SJSA1 (cell line): ENCODE data around the gene PZP. TPM values are rescaled to one million over a fixed set of nuclear protein-coding genes. Genes with fewer than 3 reads are reported as not detected.
"Not testable (repeated sequence)": the region's sequence is repeated elsewhere in the genome, so short reads cannot be mapped to it uniquely, and the experiment has no call there.

Experiments used
- DNase-seq, 2 experiments: peaks; one replicate each; pipeline ENCODE4 v3.0.0-alpha.2; 2015 to 2020; ENCODE audit warnings: low spot score in 2 of 2, low read depth in 1 of 2
- H3K27ac ChIP-seq: fragments of 250-450 bp; sonication (Bioruptor Pico); 2 replicates; pipeline ENCODE4 v1.5.1; 2020; ENCODE audit warnings: mild to moderate bottlenecking, moderate library complexity
- H3K27me3 ChIP-seq: fragments of 250-450 bp; sonication (Bioruptor Pico); replicated peaks from 2 replicates; pipeline ENCODE4 v1.5.1; 2020; ENCODE audit warnings: mild to moderate bottlenecking, moderate library complexity
- H3K36me3 ChIP-seq: fragments of 250-450 bp; sonication (Bioruptor Pico); 2 replicates; pipeline ENCODE4 v1.5.1; 2020; ENCODE audit warnings: mild to moderate bottlenecking
- H3K4me1 ChIP-seq: fragments of 250-450 bp; sonication (Bioruptor Pico); replicated peaks from 2 replicates; pipeline ENCODE4 v1.6.1; 2021; ENCODE audit warnings: mild to moderate bottlenecking
- H3K4me3 ChIP-seq: fragments of 250-450 bp; sonication (Bioruptor Pico); 2 replicates; pipeline ENCODE4 v1.5.1; 2020; ENCODE audit warnings: mild to moderate bottlenecking
- H3K9me3 ChIP-seq: fragments of 250-450 bp; sonication (Bioruptor Pico); replicated peaks from 2 replicates; pipeline ENCODE4 v1.5.1; 2020; ENCODE audit warnings: mild to moderate bottlenecking
- total RNA-seq: library from RNA; depleted of rRNA; stranded (reverse); fragments of >200 nt; shearing (Covaris generic); gene quantifications from 2 replicates; pipeline ENCODE4 v1.2.3, GENCODE V29; 2014; rRNA removed

Gene PZP
- total RNA-seq: not detected in 2 replicates

DNA sequence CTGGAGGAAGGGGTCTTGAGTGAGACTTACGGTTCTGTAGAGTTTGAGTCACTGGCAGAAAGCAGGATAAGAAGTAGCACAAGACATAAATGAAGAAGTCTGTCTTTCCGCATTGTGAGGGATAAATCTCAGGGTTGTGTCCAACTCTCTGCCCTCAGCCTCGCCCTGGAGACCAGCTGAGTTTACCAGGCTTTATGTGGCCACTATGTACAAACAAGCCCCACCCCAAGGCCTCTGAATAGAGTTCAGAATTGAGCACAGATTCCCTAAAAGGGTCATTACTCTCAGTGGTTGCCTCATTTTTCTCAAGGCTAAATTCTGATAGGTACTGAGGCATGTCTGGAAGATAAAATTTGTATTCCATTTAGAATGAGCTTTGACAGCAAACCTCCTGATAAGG, at the start of gene PZP:
TSS of gene PZP (minus strand) at position 167 of the 400 bp plus-strand sequence. CDS start at position 113, 54 bp downstream.
- no peak for DNase-seq
- no peak within 1 kb of the TSS for H3K27ac ChIP-seq
- H3K4me1 ChIP-seq: no peaks in the 10 kb centered on the region
- no peaks in the 10 kb centered on the region for H3K27me3 ChIP-seq
- no peaks in the 10 kb centered on the region for H3K36me3 ChIP-seq
- no peak within 1 kb of the TSS for H3K4me3 ChIP-seq
- no peaks in the 10 kb centered on the region for H3K9me3 ChIP-seq

DNA sequence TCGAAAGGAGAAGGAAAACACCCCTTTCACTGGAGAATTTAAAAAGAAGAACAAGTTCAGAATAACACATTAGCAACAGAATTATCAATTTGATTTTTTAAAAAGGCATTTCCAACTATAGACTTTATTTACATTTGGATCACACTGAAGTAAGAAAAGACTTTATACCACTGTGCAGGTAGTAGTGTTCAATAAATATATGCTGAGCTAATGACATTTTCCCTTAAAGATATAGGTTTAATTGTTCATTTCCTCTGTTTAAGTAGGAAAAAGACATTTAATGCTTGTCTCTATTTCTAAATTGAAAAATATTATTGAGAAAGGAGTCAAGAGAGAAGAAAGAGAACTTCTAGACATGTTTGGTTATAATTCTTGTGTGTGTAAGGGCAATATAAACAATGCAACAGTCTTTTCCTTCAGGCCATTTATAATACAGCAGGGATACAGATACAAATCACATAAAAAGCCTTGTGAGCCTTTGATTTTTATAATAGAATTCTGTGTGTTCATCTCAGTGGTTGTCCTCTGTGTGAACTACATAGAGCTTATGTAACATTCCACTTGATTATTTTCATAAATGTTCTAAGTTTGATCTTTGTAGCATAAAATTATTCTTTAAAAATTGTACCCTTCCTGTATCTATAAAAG, 48.7 kb upstream of the PZP start:
- H3K4me3 ChIP-seq: no peak overlapping the region

DNA sequence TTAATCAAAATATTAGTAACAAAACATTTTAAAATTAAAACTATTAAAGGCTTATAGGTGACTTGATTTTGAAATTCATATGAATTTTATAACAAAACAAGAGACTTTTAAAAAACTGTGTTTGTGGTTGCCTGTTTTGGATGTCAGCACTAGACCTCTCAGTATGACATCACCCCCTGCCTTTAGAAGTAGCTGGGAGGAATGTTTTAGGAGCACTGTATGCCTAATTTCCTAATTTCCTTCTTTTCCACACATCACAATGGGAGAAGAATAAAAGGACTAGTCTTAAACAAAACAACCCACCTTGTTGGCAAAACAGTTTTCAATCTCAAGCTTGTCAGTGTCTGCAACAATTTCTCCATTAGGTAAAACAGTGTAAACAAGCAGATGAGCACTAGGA, 48.1 kb upstream of the PZP start:
- Histone ChIP-seq H3K36me3 (no peaks in the 10 kb centered on the region), H3K4me1 (no peaks in the 10 kb centered on the region), H3K9me3 (no peaks in the 10 kb centered on the region), H3K4me3 (no peak overlapping the region), H3K27ac (no peak overlapping the region), H3K27me3 (peaks cover 7% of the 10 kb centered on the region; the same call in 1 of the 2 replicates)
- no peak for DNase-seq

More for the DNA sequence above, 48.7 kb upstream of the PZP start:
- Histone ChIP-seq H3K27ac (no peak overlapping the region), H3K4me1 (no peaks in the 10 kb centered on the region), H3K27me3 (peaks cover 7% of the 10 kb centered on the region; the same call in 1 of the 2 replicates), H3K36me3 (no peaks in the 10 kb centered on the region), H3K9me3 (no peaks in the 10 kb centered on the region)
- no peak for DNase-seq

- no peak for DNase-seq
- Histone ChIP-seq H3K4me3 (no peak overlapping the region), H3K36me3 (no peaks in the 10 kb centered on the region), H3K27me3 (peaks cover 7% of the 10 kb centered on the region; the same call in 1 of the 2 replicates), H3K4me1 (no peaks in the 10 kb centered on the region), H3K27ac (no peak overlapping the region), H3K9me3 (no peaks in the 10 kb centered on the region)
Observed at GRCh38 chr12:9255837-9256236, 47.6 kb upstream of the PZP start.

DNA sequence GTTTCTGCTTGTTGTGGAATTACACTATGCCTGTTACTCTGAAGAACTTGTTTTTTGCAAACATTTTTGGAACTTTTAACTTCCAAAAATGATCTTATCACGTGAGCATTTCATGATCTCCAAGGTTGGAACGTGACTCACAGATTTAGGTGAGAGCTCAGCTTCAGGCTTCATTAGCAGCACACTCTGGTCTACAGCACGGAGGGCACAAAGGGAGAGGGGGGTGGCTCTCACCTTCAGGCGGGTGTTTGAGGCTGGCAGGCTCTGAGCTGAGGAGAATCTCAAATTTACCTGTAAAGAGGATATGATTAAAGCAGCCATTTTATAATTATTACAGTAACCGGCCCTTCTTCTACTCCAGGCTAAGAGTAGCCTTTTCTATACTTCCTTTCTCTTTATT, 45.3 kb upstream of the PZP start:
- Histone ChIP-seq H3K27ac (no peak overlapping the region), H3K4me3 (no peak overlapping the region), H3K36me3 (no peaks in the 10 kb centered on the region), H3K4me1 (no peaks in the 10 kb centered on the region), H3K9me3 (no peaks in the 10 kb centered on the region), H3K27me3 (peaks cover 10% of the 10 kb centered on the region; the same call in 1 of the 2 replicates)
- DNase-seq: no peak

DNA sequence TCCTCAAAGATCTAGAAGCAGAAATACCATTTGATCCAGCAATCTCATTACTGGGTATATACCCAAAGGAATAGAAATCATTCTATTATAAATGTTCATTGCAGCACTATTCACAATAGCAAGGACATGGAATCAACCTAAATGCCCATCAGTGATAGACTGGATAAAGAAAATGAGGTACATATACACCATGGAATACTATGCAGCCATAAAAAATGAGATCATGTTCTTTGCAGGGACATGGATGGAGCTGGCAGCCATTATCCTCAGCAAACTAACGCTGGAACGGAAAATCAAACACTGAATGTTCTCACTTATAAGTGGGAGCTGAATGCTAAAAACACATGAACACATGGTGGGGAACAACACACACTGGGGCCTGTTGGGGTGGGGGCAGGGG, 44.6 kb upstream of the PZP start:
- DNase-seq, H3K9me3 ChIP-seq, H3K4me3 ChIP-seq, H3K4me1 ChIP-seq, H3K36me3 ChIP-seq, H3K27ac ChIP-seq: not testable (repeated sequence)
- H3K27me3 ChIP-seq: peaks cover 10% of the 10 kb centered on the region; the same call in 1 of the 2 replicates

DNA sequence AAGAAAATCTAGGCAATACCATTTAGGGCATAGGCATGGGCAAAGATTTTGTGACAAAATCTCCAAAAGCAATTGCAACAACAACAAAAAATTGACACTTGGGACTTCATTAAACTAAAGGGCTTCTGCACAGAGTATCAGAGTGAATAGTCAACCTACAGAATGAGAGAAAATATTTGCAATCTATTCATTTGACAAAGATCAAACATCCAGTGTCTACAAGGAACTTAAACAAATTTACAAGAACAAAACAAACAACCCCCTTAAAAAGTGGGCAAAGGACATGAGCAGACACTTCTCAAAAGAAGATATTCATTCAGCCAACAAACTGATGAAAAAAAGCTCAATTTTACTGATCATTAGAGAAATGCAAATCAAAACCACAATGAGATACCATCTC, 44.1 kb upstream of the PZP start:
- DNase-seq: no peak
- Histone ChIP-seq H3K27me3 (peaks cover 10% of the 10 kb centered on the region; the same call in 1 of the 2 replicates), H3K27ac (no peak overlapping the region), H3K36me3 (no peaks in the 10 kb centered on the region), H3K9me3 (no peaks in the 10 kb centered on the region), H3K4me1 (no peaks in the 10 kb centered on the region), H3K4me3 (no peak overlapping the region)

GRCh38 chr12:9248435-9248834, 40.2 kb upstream of the PZP start:
- Histone ChIP-seq H3K9me3 (no peaks in the 10 kb centered on the region), H3K4me3 (no peak overlapping the region), H3K36me3 (no peaks in the 10 kb centered on the region), H3K27me3 (peaks cover 7% of the 10 kb centered on the region; the same call in 1 of the 2 replicates), H3K27ac (no peak overlapping the region), H3K4me1 (no peaks in the 10 kb centered on the region)
- no peak for DNase-seq

DNA sequence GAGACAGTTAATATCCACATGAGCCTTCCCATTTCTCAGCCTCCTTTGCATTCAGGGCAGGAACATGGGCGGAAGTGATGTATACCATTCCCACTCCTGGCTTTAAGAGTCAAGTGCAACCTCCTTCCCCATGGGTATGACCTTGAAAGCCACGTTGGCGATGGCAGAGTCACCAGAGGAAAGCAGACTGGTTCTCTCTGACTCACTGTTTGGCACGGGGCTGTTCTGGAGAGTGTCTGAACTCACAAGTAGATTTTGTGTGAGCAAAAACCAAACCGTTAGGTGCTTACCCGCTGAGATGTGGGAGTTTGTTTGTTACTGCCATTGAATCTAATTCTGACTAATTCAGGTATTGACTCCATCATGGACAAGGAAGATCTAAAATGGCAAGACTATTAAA, 36.7 kb upstream of the PZP start:
- peaks cover 16% of the 10 kb centered on the region; the same call in 1 of the 2 replicates for H3K27me3 ChIP-seq
- H3K27ac ChIP-seq: no peak overlapping the region
- H3K36me3 ChIP-seq: no peaks in the 10 kb centered on the region
- H3K4me3 ChIP-seq: no peak overlapping the region
- DNase-seq: no peak
- H3K4me1 ChIP-seq: no peaks in the 10 kb centered on the region
- H3K9me3 ChIP-seq: no peaks in the 10 kb centered on the region

- H3K27ac ChIP-seq: no peak overlapping the region
- no peaks in the 10 kb centered on the region for H3K36me3 ChIP-seq
- no peak overlapping the region for H3K4me3 ChIP-seq
- H3K9me3 ChIP-seq: no peaks in the 10 kb centered on the region
- H3K4me1 ChIP-seq: no peaks in the 10 kb centered on the region
- DNase-seq: no peak
- H3K27me3 ChIP-seq: peaks cover 16% of the 10 kb centered on the region; the same call in 1 of the 2 replicates
Observed at GRCh38 chr12:9243999-9244649, 35.9 kb upstream of the PZP start.

- no peak for DNase-seq
- Histone ChIP-seq H3K9me3 (no peaks in the 10 kb centered on the region), H3K4me1 (no peaks in the 10 kb centered on the region), H3K4me3 (no peak overlapping the region), H3K27ac (no peak overlapping the region), H3K36me3 (no peaks in the 10 kb centered on the region), H3K27me3 (peaks cover 26% of the 10 kb centered on the region)
Observed at GRCh38 chr12:9241301-9241700, 33.1 kb upstream of the PZP start.

GRCh38 chr12:9240776-9241175, 32.6 kb upstream of the PZP start:
- H3K27ac ChIP-seq: no peak overlapping the region
- peaks cover 31% of the 10 kb centered on the region for H3K27me3 ChIP-seq
- no peaks in the 10 kb centered on the region for H3K4me1 ChIP-seq
- DNase-seq: no peak
- H3K9me3 ChIP-seq: no peaks in the 10 kb centered on the region
- H3K36me3 ChIP-seq: no peaks in the 10 kb centered on the region
- no peak overlapping the region for H3K4me3 ChIP-seq

GRCh38 chr12:9240004-9240635, 31.9 kb upstream of the PZP start:
- not testable (repeated sequence) for H3K4me3 ChIP-seq, H3K9me3 ChIP-seq, H3K4me1 ChIP-seq, H3K27ac ChIP-seq, H3K36me3 ChIP-seq, DNase-seq
- H3K27me3 ChIP-seq: peaks cover 30% of the 10 kb centered on the region

DNA sequence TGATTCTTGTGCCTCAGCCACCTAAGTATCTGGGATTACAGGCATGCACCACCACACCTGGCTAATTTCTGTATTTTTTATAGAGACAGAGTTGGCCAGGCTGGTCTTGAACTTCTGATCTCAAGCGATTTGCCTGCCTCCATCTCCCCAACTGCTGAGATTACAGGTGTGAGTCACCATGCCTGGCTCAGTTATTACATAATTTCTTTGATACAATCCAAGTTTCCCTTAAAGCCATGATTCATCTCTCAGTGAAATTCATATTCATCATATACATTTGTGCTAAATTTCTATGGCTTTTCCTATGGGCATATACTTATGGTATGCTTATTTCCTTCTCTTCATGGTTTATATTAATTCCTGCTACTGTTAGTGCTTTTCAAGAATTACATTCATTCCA, 29.1 kb upstream of the PZP start:
- no peak for DNase-seq
- no peak overlapping the region for H3K4me3 ChIP-seq
- no peaks in the 10 kb centered on the region for H3K4me1 ChIP-seq
- H3K36me3 ChIP-seq: no peaks in the 10 kb centered on the region
- H3K27me3 ChIP-seq: peaks cover 29% of the 10 kb centered on the region
- no peak overlapping the region for H3K27ac ChIP-seq
- no peaks in the 10 kb centered on the region for H3K9me3 ChIP-seq
